Erythroblast (primary cell): ENCODE measurements around the gene AGMO.

ENCODE experiments used
- DNase-seq, 2 experiments: peaks; one replicate each; lab custom pipeline; 2025; lab: John Stamatoyannopoulos, UW
- GATA1 ChIP-seq: IDR thresholded peaks from 2 replicates; pipeline ENCODE4 v1.6.1; 2011; ENCODE audit warnings: low read depth, mild to moderate bottlenecking, control low read depth, low read length, moderate library complexity
- POLR2A ChIP-seq: IDR thresholded peaks from 2 replicates; pipeline ENCODE4 v1.6.1; 2011; ENCODE audit warnings: mild to moderate bottlenecking, low read length

AGMO gene

DNA sequence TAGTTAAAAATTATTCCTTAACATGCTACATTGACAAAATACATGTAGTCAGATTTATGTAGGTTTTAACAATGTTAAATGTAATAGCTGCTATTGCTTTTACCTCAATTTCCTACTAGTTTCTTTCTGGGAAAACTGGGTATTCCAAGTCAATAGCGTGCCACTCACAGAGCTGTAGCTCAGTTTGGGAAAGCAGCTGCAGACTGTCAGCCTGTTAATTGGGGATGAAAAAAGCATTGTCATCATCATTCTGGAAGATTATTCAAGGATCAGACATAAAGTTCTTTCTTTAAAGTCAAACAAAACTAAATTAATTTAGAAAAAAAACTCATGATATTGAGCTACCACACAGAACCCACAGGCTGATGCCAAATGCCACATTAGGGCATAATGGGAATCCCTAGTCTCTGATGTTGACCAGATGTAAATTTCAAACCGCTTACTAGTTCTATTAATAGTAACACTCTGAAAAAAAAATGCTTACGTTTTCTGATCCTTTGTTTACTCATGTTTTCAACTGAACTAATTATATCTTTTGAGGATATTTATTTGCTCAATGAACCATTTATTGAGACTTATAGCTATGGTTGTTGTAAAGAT, 19.6 kb upstream of the AGMO start:
- TF ChIP-seq GATA1: no peak
- TF ChIP-seq POLR2A: no peak
- DNase-seq: no peak

DNA sequence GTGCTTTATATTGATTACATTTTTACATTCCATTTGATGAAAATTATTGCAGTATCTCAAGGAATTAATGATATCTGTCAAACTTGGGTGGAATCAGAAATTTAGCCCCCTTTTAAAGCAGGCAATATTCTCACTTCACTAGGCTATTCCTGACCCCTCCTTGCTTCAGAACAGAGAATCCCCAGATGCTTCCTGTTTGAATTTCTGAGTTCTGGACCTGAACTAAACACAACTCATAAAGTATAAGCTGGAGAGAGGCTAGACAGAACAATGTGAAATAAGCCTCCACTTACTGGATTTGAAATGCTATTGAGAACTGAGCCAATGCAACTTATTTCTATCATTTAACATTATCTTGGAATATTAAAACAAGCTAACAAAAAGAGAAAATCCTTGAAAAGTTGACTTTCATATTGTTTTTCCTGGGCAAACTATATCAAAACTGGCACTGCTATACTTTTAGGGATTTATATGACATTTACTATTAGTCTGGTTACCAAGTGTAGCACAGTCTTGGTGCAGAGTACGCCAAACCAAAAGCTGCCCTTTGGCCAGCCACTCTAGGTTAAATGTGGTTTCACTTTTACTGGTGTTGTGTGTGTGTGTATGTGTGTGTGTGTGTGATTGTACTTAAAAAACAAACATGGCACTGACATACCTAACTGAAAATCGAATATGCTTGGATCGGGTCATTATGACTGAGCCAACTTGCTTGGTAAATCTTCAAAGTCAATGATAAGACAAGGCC, 19.0 kb upstream of the AGMO start:
- no peak for TF ChIP-seq POLR2A
- TF ChIP-seq GATA1: no peak
- DNase-seq: no peak

DNA sequence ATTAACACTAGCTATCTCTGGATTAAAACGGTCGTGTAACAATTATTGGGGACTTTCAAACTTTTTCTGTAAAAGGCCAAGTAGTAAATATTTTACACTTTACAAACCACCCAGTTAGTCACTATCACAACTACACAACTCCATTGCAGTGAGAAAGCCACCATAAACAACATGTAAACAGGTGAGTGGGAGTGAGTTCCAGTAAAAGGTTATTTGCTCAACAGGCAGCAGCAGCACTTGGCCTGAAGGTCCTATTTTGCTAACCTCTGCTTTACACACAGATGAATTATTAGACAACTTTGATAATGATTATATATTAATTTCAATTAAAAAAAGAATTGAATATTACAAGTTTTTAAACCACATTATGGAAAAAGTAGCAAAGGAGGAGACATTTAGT, 15.8 kb upstream of the AGMO start:
- TF ChIP-seq POLR2A (no peak), GATA1 (no peak)
- DNase-seq: no peak

DNA sequence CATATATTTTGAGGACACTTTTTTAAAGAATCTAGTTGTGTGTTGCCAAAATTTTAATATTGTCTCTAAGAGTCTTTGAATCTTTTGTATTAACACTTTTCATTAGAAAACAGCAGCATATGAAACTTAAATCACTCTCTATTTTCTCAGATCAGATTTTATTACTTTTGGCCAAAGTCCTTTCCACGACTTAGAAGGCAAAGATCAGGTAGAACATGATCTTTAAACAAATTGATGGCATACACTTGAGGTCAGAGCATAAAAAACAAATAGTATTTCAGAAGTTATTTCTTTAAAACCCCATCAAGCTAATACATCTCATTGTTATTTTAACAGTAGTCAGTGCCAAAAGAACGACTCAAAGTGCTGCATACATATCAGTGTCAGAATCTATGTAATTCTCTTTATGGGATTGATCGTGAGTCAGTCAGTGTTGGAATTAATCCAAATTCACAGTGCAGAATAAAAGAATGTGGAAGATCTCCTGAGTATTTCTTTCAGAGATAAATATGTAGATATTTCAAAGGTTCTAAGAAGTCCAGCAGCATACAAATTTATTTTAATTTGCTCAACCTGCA, 9.6 kb upstream of the AGMO start:
- no peak for DNase-seq
- TF ChIP-seq POLR2A (no peak), GATA1 (no peak)

DNA sequence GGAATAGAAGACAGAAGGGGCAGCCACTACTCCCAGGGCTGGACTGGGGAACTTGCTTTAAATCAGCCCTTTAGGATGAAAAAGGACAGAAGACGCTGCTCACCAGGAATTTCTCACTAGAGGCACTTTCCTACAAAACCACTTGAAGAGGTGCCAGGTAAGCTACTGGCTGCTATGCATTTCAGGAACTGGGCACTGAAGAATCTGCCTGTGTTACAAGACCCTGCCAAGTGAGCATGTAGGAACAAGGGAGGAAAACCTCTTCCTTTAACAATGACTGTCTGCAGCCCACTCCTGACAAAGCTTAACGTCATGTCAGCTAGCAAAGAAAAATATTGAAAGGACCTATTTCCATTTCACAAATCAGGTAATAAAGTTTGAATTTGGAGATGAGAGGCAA, 5.8 kb upstream of the AGMO start:
- no peak for TF ChIP-seq GATA1
- TF ChIP-seq POLR2A: no peak

DNA sequence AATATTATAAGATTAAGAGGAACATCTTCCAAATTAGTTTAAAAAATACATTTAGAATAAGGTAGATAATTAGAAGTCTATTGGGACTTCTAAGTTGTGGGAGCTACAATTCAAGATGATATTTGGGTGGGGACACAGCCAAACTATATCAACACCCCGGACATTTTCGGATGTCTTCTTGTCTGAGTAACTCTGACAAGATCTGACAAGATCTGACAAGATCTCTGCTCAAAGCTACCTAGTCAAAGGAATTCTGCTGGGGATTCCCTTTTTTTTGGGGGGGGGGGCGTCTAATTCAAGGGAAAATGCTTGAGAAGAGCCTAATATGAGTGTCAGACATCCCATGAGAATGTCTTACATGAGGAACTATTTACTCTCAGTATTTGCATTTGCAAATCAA, 5.2 kb upstream of the AGMO start:
- DNase-seq: no peak
- TF ChIP-seq POLR2A (no peak), GATA1 (no peak)

More for the DNA sequence above, 5.8 kb upstream of the AGMO start:
- DNase-seq: no peak

DNA sequence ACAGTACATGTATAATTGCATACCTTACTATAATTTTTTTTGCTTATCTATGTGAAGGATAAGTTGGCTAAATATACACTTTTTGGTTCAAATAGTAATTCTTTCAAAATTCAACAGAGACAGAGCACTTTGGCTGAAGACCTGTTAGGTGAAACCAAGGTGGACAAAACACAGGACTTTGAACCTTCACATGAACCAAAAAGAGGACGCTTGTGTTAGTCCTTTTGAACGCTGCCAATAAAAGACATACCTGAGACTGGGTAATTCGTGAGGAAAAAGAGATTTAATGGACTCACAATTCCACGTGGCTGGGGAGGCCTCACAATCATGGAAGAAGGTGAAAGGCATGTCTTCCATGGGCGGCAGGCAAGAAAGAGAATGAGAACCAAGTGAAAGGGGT, 4.7 kb upstream of the AGMO start:
- TF ChIP-seq GATA1: no peak
- TF ChIP-seq POLR2A: no peak
- no peak for DNase-seq

DNA sequence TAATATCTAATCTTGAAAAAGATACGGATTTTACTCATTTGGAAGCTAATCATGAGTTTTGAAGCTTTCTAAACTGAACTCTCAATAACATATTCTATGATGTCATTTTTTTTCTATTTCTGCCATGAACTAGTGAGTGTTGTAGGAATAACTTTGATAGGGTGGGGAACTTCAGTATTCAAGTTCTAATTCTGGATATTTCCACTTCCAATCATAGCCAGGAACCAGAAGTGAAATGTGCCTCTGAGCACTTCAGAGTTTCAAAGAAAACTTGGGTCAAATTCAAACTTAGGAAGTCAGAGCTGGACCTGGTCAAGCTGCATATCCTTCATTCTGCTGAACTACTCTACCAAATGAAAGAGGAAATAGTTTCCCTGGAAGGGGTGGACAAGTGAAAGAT, 847 bp downstream of the AGMO start:
- TF ChIP-seq GATA1: no peak
- no peak for TF ChIP-seq POLR2A
- DNase-seq: no peak

DNA sequence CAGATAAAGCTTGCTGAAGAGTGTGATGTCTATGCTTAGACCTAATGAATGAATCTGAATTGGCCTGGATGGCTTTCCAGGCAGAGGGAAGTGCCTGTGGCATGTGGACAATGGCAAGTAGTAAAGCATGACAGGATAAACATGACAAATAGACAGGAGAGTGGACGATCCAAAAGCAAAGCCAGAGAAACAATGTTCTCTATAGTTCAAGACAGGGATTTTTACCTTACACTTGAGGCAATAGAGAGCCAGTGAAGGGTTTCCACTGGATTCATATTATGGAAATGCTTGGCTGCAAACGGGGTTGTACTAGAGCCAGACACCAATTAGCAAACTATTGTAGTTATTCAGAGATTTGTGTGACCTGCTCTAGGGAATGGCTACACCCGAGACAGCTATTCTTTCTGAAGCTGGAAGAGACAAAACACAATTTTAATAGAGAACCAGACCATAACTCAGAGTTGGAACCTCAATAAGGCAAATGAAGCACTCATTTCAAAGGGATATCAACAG, 2.3 kb downstream of the AGMO start:
- DNase-seq: no peak
- TF ChIP-seq POLR2A (no peak), GATA1 (no peak)

DNA sequence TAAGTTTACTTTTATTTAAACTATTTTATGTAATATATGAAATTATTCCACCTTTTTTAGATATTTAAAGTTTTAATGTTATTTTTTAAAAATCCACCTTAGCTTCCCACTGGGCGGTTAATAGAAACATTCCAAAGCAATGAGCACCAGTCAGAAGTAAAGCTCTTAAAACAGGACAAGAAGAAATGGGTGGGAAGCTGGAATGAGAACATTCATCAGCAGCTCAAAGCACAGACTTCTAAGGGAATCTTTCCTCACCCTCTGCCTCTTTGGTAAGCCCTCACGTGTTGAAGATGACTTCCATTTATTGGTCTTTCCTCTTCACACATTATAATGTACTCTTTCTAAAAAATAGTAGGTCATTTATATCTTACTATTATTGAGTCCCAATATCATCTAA, 3.1 kb downstream of the AGMO start:
- no peak for DNase-seq
- no peak for TF ChIP-seq POLR2A
- TF ChIP-seq GATA1: no peak

DNA sequence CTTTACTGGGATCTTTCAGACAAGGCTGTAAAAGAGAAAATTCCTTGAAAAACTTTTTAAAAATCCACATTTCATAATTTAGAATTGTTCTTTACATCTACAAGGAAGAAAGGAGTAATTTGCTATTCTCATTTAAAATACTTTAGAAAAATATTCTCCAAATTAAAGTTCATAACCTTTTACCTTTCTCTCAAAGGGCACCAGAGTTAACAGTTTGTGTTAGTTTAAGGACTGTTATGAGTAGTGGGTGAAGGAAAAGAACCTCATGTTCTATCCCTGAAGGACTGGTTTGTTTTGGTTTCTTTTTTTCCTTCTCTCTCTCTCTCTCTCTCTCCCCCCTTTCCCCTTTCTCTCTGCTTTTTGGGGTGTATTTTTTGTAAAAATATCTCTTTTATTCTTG, 4.1 kb downstream of the AGMO start:
- DNase-seq: no peak
- TF ChIP-seq GATA1: no peak
- no peak for TF ChIP-seq POLR2A

DNA sequence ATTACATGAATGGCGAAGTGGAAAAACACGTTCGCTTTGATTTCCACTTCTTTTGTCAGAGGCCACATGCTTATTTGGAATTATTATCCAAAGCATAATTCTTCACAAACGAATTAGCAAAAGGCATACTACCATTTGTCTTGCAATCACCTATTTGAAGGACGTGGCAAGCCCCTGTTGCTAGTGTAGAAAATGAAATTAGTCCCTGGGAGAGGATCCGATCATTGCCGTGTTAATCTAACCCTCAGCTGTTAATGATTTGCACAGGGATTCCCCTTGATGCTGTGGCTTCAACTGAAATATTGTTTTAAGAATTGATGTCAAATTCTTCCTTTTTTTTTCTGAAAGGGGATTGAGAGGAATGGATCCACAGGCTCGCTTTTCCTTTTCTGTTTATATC, 4.6 kb downstream of the AGMO start:
- TF ChIP-seq POLR2A (no peak), GATA1 (no peak)
- no peak for DNase-seq

DNA sequence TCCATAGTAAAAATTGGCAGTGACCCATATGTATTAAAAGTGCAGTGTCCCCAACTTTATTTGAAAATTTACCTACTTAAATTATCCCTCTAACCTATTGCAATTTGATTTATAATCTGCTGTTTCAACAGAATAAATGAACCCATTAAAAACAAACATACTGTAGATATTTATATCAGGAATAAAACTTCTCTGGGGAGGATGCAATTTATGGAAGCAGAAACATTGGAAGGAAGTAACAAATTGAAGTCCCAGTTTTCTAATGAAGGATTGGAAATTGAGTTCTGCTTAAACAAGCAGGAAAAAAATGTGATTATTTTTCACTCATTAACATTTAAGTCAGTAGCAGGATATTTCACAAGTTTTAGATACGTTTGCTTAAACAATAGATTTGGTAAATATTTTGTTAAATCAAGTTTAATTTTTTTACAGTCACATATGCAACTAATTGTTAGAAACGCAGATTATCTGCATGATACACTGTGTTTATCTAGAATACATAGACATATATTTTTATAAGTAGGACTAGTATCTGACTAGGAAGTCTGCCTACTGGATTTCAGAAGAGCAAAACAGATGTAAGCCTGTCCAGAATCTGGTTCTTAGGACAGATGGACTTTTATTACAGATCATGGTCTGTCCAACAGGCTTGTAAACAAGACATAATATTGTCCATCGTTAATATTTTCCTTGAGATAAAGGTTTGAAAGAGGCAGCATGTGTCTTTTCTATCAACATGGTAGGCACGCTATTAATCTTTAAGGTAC, 5.3 kb downstream of the AGMO start:
- no peak for DNase-seq
- TF ChIP-seq POLR2A (no peak), GATA1 (no peak)

DNA sequence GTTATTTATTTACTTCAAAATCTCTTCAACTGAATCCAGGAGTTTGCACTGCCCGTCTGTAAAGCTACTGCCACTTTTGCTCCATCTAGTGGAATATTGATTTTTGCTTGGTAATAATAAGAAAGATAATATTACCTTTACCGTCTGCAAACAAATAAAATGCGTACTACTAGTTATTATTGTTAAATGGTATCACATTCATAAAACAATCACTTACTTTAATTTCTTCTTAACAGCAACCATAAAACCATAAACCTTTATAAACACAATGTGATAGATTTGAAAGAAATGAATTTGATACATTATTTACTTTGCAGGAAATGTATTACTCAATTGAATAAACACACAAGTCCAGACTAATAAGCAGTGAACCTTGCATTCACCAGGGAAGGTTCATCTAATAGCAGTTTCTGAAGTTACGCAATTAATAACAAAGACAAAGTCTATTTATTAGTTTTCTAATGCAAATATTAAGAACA, 6.4 kb downstream of the AGMO start:
- TF ChIP-seq GATA1: no peak
- no peak for TF ChIP-seq POLR2A
- DNase-seq: no peak
